PC-3 (cell line): Measurements from ENCODE around the gene AP3M1. TPM values are rescaled to one million over a fixed set of nuclear protein-coding genes. Genes with fewer than 3 reads are reported as not detected.
A peak's percentile ranks its signal among the peaks of the same experiment; 100 is the strongest.

ENCODE experiments used
- ATAC-seq: fragments of 200-7000 bp; cut with Tn5 transposase; 2 replicates; pipeline ENCODE4 v1.9.1; 2020; ENCODE audit warnings: mild to moderate bottlenecking, moderate library complexity
- BruUV-seq: library from RNA; stranded (reverse); fragments of 400-500 nt; replicated peaks from 2 replicates; lab custom pipeline; 2021; lab: Mats Ljungman, UMichigan
- CTCF ChIA-PET: fragments of 300-600 bp; sonication (Branson Sonifier 250); formaldehyde crosslinking; loops from one replicate; lab custom pipeline; 2022; ENCODE audit warnings: antibody characterized with exemption; lab: Charles Lee
- POLR2A ChIA-PET: fragments of 300-600 bp; sonication (Branson Sonifier 250); formaldehyde crosslinking; loops from one replicate; lab custom pipeline; 2022; ENCODE audit warnings: antibody characterized with exemption; ENCODE audit not compliant: unreplicated experiment; lab: Charles Lee
- DNase-seq: peaks from one replicate; pipeline ENCODE4 v3.0.0-alpha.2; 2015
- H2AFZ ChIP-seq: fragments of 300-600 bp; sonication (generic); 2 replicates; pipeline ENCODE4 v1.6.0; 2016; ENCODE audit warnings: antibody characterized with exemption, low read length
- H3F3A ChIP-seq: fragments of 300-600 bp; sonication (generic); one replicate; pipeline ENCODE4 v1.6.0; 2017; ENCODE audit warnings: antibody characterized with exemption, low read length, control low read depth, mild to moderate bottlenecking; ENCODE audit not compliant: unreplicated experiment
- H3K27ac ChIP-seq: fragments of 300-600 bp; sonication (generic); 2 replicates; pipeline ENCODE4 v1.5.1; 2016; ENCODE audit warnings: mild to moderate bottlenecking, low read length
- H3K27me3 ChIP-seq: fragments of 300-600 bp; sonication (generic); 2 replicates; pipeline ENCODE4 v1.6.1; 2016; ENCODE audit warnings: low read length, mixed read lengths
- H3K36me3 ChIP-seq: fragments of 300-600 bp; sonication (generic); 2 replicates; pipeline ENCODE4 v1.6.1; 2016; ENCODE audit warnings: low read depth, mixed run types, low read length, mixed read lengths
- H3K4me1 ChIP-seq: fragments of 300-600 bp; sonication (generic); 2 replicates; pipeline ENCODE4 v1.5.1; 2016; ENCODE audit warnings: low read length; ENCODE audit not compliant: insufficient read depth
- H3K4me2 ChIP-seq: fragments of 300-600 bp; sonication (generic); 2 replicates; pipeline ENCODE4 v1.6.0; 2016; ENCODE audit warnings: low read length
- H3K4me3 ChIP-seq: fragments of 300-600 bp; sonication (generic); 2 replicates; pipeline ENCODE4 v1.5.1; 2016; ENCODE audit warnings: mild to moderate bottlenecking, low read length, mixed read lengths
- H3K79me2 ChIP-seq: fragments of 300-600 bp; sonication (generic); 2 replicates; pipeline ENCODE4 v1.6.1; 2017; ENCODE audit warnings: low read length, mixed read lengths
- H3K9ac ChIP-seq: fragments of 300-600 bp; sonication (generic); 2 replicates; pipeline ENCODE4 v1.6.0; 2016; ENCODE audit warnings: mild to moderate bottlenecking, low read length
- H3K9me2 ChIP-seq: fragments of 300-600 bp; sonication (generic); replicated peaks from 2 replicates; pipeline ENCODE4 v1.6.1; 2016; ENCODE audit warnings: mixed run types, low read length, mixed read lengths
- H3K9me3 ChIP-seq: fragments of 300-600 bp; sonication (generic); 2 replicates; pipeline ENCODE4 v1.6.1; 2016; ENCODE audit warnings: low read length, mixed read lengths
- H4K20me1 ChIP-seq: fragments of 300-600 bp; sonication (generic); 2 replicates; pipeline ENCODE4 v1.6.1; 2016; ENCODE audit warnings: low read length, mixed read lengths
- CTCF ChIP-seq: fragments of 300-600 bp; sonication (generic); conservative IDR thresholded peaks from 2 replicates; pipeline ENCODE4 v1.5.1; 2017; ENCODE audit warnings: antibody characterized with exemption, low read depth, mild to moderate bottlenecking, low read length
- EZH2 ChIP-seq: fragments of 300-600 bp; sonication (generic); IDR thresholded peaks from one replicate; pipeline ENCODE4 v1.6.1; 2017; ENCODE audit warnings: antibody characterized with exemption, mild to moderate bottlenecking, low read length; ENCODE audit not compliant: unreplicated experiment
- EZH2phosphoT487 ChIP-seq: fragments of 300-600 bp; sonication (generic); IDR thresholded peaks from 2 replicates; pipeline ENCODE4 v1.6.1; 2018; ENCODE audit warnings: mild to moderate bottlenecking, antibody characterized with exemption, low read length, borderline replicate concordance
- intact Hi-C: fragments of 100-400 bp; cut with micrococcal nuclease; formaldehyde crosslinking; loops from 2 replicates; pipeline ENCODE4 v1.9.0; 2023
- total RNA-seq: library from RNA; depleted of rRNA; stranded (reverse); fragments of >200 nt; gene quantifications from 2 replicates; pipeline ENCODE4 v1.2.3, GENCODE V29; 2014

The AP3M1 gene
- total RNA-seq, 1 experiment from 2014 or later, result 165 TPM

DNA sequence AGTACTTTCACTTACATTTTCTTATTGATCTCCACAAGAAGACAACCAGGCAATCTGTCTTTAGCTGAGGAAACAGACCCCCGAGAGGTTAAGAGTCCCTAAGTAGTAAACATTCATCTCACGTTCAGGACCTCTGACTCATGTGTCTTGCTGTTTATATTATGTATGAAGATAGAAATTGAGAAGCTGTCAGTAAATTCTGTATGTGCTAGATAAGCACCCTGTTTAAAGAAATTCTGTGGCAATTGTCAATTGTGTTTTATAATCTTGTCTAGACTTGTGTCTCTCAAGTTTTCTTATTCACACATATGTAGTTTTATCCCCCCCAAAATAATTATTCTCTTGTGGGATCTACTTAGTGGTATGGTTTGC, 14.9 kb upstream of the AP3M1 start:
- intact Hi-C loops, result no loop called here
- TF ChIP-seq EZH2phosphoT487 (no peak), EZH2 (no peak), CTCF (no peak)
- POLR2A ChIA-PET, result no interaction called here

DNA sequence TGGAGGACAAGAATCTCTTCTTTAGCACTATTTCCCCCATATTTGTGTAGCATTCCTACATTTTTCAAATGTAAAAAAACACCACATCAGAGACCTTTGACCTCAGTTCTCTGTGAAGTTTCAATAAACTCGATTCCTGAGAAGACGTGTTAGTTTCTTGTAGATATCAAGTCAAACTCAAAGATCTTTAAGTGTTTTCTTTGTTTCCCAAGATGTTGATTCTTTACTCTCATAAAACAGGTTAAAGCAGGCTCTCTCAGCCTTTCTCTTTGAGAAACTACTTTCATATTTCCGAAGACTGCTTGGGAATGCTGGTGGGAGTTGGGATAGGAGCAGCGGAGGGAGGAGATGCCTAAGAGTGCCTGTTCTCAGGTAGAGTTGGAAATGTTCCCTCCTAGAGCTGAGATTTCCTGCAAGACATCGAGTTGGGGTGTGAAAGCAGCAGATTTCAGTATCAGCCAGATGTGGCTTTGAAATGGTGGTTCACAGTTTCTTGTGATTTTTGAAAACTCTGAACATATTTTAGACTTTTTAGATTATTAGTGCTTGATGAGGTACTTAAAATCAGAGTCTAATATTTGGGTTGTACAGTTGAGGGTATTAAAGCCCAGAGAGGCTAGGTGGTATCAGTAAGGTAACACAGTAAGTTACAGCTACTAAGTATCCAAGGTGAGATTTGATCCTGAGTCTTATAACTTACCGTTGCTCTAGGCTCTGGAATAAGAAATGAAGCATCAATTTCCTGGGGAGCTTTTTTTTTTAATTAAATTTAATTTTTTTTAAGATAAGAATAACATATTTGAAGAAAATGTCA, 14.3 kb upstream of the AP3M1 start:
- CTCF ChIA-PET, result interaction anchor here (0.6 to 1.2 kb wide), 4 partner anchors 39 to 79 kb away, joined by 3 to 5 read pairs (median 4); no protein-coding TSS in a partner anchor
- Histone ChIP-seq H2AFZ (no peak overlapping the region), H3K9me2 (no peaks in the 10 kb centered on the region), H3K27ac (no peak overlapping the region), H3K9ac (no peak overlapping the region), H3K79me2 (peaks cover 59% of the 10 kb centered on the region), H3K4me2 (no peak overlapping the region), H3F3A (no peaks in the 10 kb centered on the region), H3K27me3 (no peaks in the 10 kb centered on the region), H3K9me3 (no peaks in the 10 kb centered on the region), H3K4me1 (peaks cover 15% of the 10 kb centered on the region), H4K20me1 (no peaks in the 10 kb centered on the region), H3K36me3 (no peaks in the 10 kb centered on the region), H3K4me3 (no peak overlapping the region)
- ATAC-seq, result no peak
- DNase-seq, result no peak
- POLR2A ChIA-PET, result interaction anchor here (1.1 kb wide), 1 partner anchor 11 kb away, joined by 4 read pairs; no protein-coding TSS in a partner anchor
- intact Hi-C loops, result no loop called here
- no peak for TF ChIP-seq EZH2phosphoT487
- TF ChIP-seq CTCF, result no peak
- no peak for TF ChIP-seq EZH2
- BruUV-seq, result no TSS peak

More for the DNA sequence above, 14.9 kb upstream of the AP3M1 start:
- H3K27me3 ChIP-seq, result no peaks in the 10 kb centered on the region
- peaks cover 15% of the 10 kb centered on the region for H3K4me1 ChIP-seq
- no TSS peak for BruUV-seq
- H3K9me2 ChIP-seq, result no peaks in the 10 kb centered on the region
- H3K4me2 ChIP-seq, result no peak overlapping the region
- no peaks in the 10 kb centered on the region for H3F3A ChIP-seq
- no peak overlapping the region for H3K9ac ChIP-seq
- H4K20me1 ChIP-seq, result no peaks in the 10 kb centered on the region
- H3K4me3 ChIP-seq, result no peak overlapping the region
- ATAC-seq, result peak; percentile 55
- no peaks in the 10 kb centered on the region for H3K9me3 ChIP-seq
- H3K36me3 ChIP-seq, result no peaks in the 10 kb centered on the region
- H2AFZ ChIP-seq, result no peak overlapping the region
- H3K79me2 ChIP-seq, result peaks cover 53% of the 10 kb centered on the region
- no peak overlapping the region for H3K27ac ChIP-seq
- CTCF ChIA-PET, result interaction anchor here (0.6 to 1.2 kb wide), 4 partner anchors 40 to 79 kb away, joined by 3 to 5 read pairs (median 4); no protein-coding TSS in a partner anchor
- peak; percentile 61 for DNase-seq
